HCT116 (cell line): ENCODE measurements around the gene MEOX1. TPM values are rescaled to one million over a fixed set of nuclear protein-coding genes. Genes with fewer than 3 reads are reported as not detected.

ENCODE experiments used
- ATAC-seq: fragments of 200-7000 bp; cut with Tn5 transposase; 2 replicates; pipeline ENCODE4 v1.9.1; 2020; ENCODE audit warnings: mild to moderate bottlenecking, moderate library complexity
- BruUV-seq: library from RNA; stranded (reverse); fragments of 400-500 nt; replicated peaks from 2 replicates; lab custom pipeline; 2021; lab: Mats Ljungman, UMichigan
- CTCF ChIA-PET: fragments of 300-600 bp; sonication (Branson Sonifier 250); formaldehyde crosslinking; loops from one replicate; lab custom pipeline; 2021; ENCODE audit warnings: antibody characterized with exemption; lab: Charles Lee
- POLR2A ChIA-PET: fragments of 300-600, 350-600 bp; sonication (Branson Sonifier 250); formaldehyde crosslinking; loops from one replicate; lab custom pipeline; 2021; ENCODE audit warnings: antibody characterized with exemption; lab: Charles Lee
- RAD21 ChIA-PET, 2 experiments: fragments of 300-600 bp; sonication (Branson Sonifier 250); formaldehyde crosslinking; loops; one replicate each; lab custom pipeline; 2023; ENCODE audit warnings: low total read pairs in 2 of 2; ENCODE audit not compliant: uncharacterized antibody in 2 of 2, unreplicated experiment in 2 of 2, low non-redundant PET in 1 of 2; lab: Charles Lee
- DNase-seq: peaks from one replicate; pipeline ENCODE4 v3.0.0-alpha.2; 2010; ENCODE audit warnings: low read depth, low spot score
- H2AFZ ChIP-seq: fragments of 200-600 bp; shearing (Covaris generic), sonication (generic); 2 replicates; pipeline ENCODE4 v1.6.1; 2017; ENCODE audit warnings: low read depth, mixed run types, mixed read lengths, antibody characterized with exemption, low read length; ENCODE audit not compliant: poor library complexity, severe bottlenecking
- H3K27ac ChIP-seq: 2 replicates; pipeline ENCODE4 v1.5.1; 2012; ENCODE audit warnings: low read depth, low read length
- H3K27me3 ChIP-seq: fragments of 200-600 bp; sonication (generic); 2 replicates; pipeline ENCODE4 v1.6.1; 2016; ENCODE audit warnings: mixed run types, low read length, mixed read lengths; ENCODE audit not compliant: insufficient read depth
- H3K36me3 ChIP-seq, 2 experiments: fragments of 200-500 bp in 1 of 2; fragments of 200-600 bp in 1 of 2; sonication (Bioruptor generic) in 1 of 2; sonication (generic) in 1 of 2; 2 replicates each; pipeline versions ENCODE4 v1.5.1 to v1.6.1; 2014 to 2016; ENCODE audit warnings: low read length in 2 of 2, inconsistent platforms in 1 of 2, mixed read lengths in 1 of 2, mixed run types in 1 of 2; ENCODE audit not compliant: insufficient read depth in 2 of 2, control insufficient read depth in 1 of 2
- H3K4me1 ChIP-seq, 2 experiments: fragments of 200-600 bp in 1 of 2; sonication (generic) in 1 of 2; 2 replicates each; pipeline versions ENCODE4 v1.5.1 to v1.6.1; 2012 to 2017; ENCODE audit warnings: low read length in 2 of 2, inconsistent platforms in 1 of 2, mild to moderate bottlenecking in 1 of 2, mixed read lengths in 1 of 2, mixed run types in 1 of 2, moderate library complexity in 1 of 2; ENCODE audit not compliant: insufficient read depth in 2 of 2, control insufficient read depth in 1 of 2
- H3K4me2 ChIP-seq: fragments of 200-600 bp; sonication (generic); 2 replicates; pipeline ENCODE4 v1.6.1; 2017; ENCODE audit warnings: mixed run types, low read length, mixed read lengths
- H3K4me3 ChIP-seq, 2 experiments: fragments of 200-600 bp in 1 of 2; sonication (generic) in 1 of 2; replicated peaks in 1 of 2; 2 replicates each; pipeline ENCODE4 v1.5.1; 2011 to 2016; ENCODE audit warnings: low read length in 2 of 2, control low read depth in 1 of 2, low read depth in 1 of 2, mild to moderate bottlenecking in 1 of 2, mixed read lengths in 1 of 2, mixed run types in 1 of 2
- H3K79me2 ChIP-seq: fragments of 200-600 bp; sonication (generic); 2 replicates; pipeline ENCODE4 v1.6.1; 2017; ENCODE audit warnings: mild to moderate bottlenecking, mixed run types, low read length, moderate library complexity, mixed read lengths; ENCODE audit not compliant: insufficient read depth
- H3K9ac ChIP-seq: fragments of 200-600 bp; sonication (generic); 2 replicates; pipeline ENCODE4 v1.6.1; 2016; ENCODE audit warnings: low read length, mixed read lengths
- H3K9me2 ChIP-seq: fragments of 200-600 bp; sonication (generic), shearing (Covaris generic); 2 replicates; pipeline ENCODE4 v1.6.1; 2017; ENCODE audit warnings: mixed run types, mild to moderate bottlenecking, moderate library complexity; ENCODE audit not compliant: insufficient read depth
- H3K9me3 ChIP-seq, 2 experiments: fragments of 200-500 bp in 1 of 2; fragments of 200-600 bp in 1 of 2; sonication (Bioruptor generic) in 1 of 2; sonication (generic) in 1 of 2; 2 replicates each; pipeline ENCODE4 v1.6.1; 2014 to 2017; ENCODE audit warnings: low read length in 2 of 2, mixed read lengths in 2 of 2, inconsistent platforms in 1 of 2, low read depth in 1 of 2, mild to moderate bottlenecking in 1 of 2, mixed run types in 1 of 2, moderate library complexity in 1 of 2; ENCODE audit not compliant: control insufficient read depth in 1 of 2, insufficient read depth in 1 of 2
- H4K20me1 ChIP-seq: fragments of 200-600 bp; sonication (generic), shearing (Covaris generic); 2 replicates; pipeline ENCODE4 v1.6.1; 2017; ENCODE audit warnings: mixed run types, mild to moderate bottlenecking, moderate library complexity; ENCODE audit not compliant: insufficient read depth
- CBX3 ChIP-seq: IDR thresholded peaks from 2 replicates; pipeline ENCODE4 v1.6.1; 2012; ENCODE audit warnings: low read depth
- CEBPB ChIP-seq: IDR thresholded peaks from 2 replicates; pipeline ENCODE4 v1.6.1; 2012; ENCODE audit warnings: low read depth
- EGR1 ChIP-seq: IDR thresholded peaks from 2 replicates; pipeline ENCODE4 v1.6.1; 2012; ENCODE audit warnings: low read depth
- ELF1 ChIP-seq: IDR thresholded peaks from 2 replicates; pipeline ENCODE4 v1.6.1; 2012; ENCODE audit warnings: low read depth, borderline replicate concordance
- EZH2 ChIP-seq: fragments of 200-600 bp; sonication (generic); IDR thresholded peaks from 2 replicates; pipeline ENCODE4 v1.6.1; 2017; ENCODE audit warnings: antibody characterized with exemption, mixed run types
- EZH2phosphoT487 ChIP-seq: fragments of 200-600 bp; IDR thresholded peaks from 2 replicates; pipeline ENCODE4 v1.6.1; 2018; ENCODE audit warnings: antibody characterized with exemption, borderline replicate concordance
- POLR2A ChIP-seq: IDR thresholded peaks from 2 replicates; pipeline ENCODE4 v1.7.0; 2011; ENCODE audit warnings: borderline replicate concordance; ENCODE audit not compliant: insufficient read depth, insufficient read length; ENCODE audit errors: extremely low read depth
- POLR2AphosphoS5 ChIP-seq: IDR thresholded peaks from 2 replicates; pipeline ENCODE4 v1.6.1; 2011; ENCODE audit warnings: mild to moderate bottlenecking, low read depth, low read length, moderate library complexity
- RAD21 ChIP-seq: IDR thresholded peaks from 2 replicates; pipeline ENCODE4 v1.6.1; 2012; ENCODE audit warnings: low read depth, mild to moderate bottlenecking
- SP1 ChIP-seq: IDR thresholded peaks from 2 replicates; pipeline ENCODE4 v1.6.1; 2012; ENCODE audit warnings: low read depth
- ZNF274 ChIP-seq: fragments of 200-500 bp; sonication (Bioruptor generic); IDR thresholded peaks from 2 replicates; pipeline ENCODE4 v1.6.1; 2014; ENCODE audit warnings: mild to moderate bottlenecking, low read depth, low read length, inconsistent platforms
- intact Hi-C: fragments of 100-400 bp; cut with micrococcal nuclease; formaldehyde crosslinking; loops from 2 replicates; pipeline ENCODE4 v1.10.0; 2022
- total RNA-seq: library from RNA; stranded (reverse); gene quantifications from one replicate; pipeline ENCODE4 v1.2.1, GENCODE V29; 2021; ENCODE audit not compliant: unreplicated experiment
- TF ChIP-seq, protein P1 (sequence below): IDR thresholded peaks from 2 replicates; pipeline ENCODE4 v1.6.1; 2012
- TF ChIP-seq, protein P2 (sequence below): IDR thresholded peaks from 2 replicates; pipeline ENCODE4 v1.6.1; 2012; ENCODE audit warnings: low read depth
- TF ChIP-seq, protein P3 (sequence below), 3 experiments: fragments of 200-600 bp in 1 of 3; sonication (generic) in 1 of 3; IDR thresholded peaks in 2 of 3; conservative IDR thresholded peaks in 1 of 3; 2 replicates each; pipeline ENCODE4 v1.5.1; 2012 to 2017; ENCODE audit warnings: low read depth in 2 of 3, low read length in 2 of 3, antibody characterized with exemption in 1 of 3, borderline replicate concordance in 1 of 3, control low read depth in 1 of 3, mild to moderate bottlenecking in 1 of 3, mixed read lengths in 1 of 3, mixed run types in 1 of 3, moderate library complexity in 1 of 3; ENCODE audit not compliant: insufficient read depth in 1 of 3

Gene MEOX1
- total RNA-seq, 1 experiment from 2014 or later, result not detected

- Histone ChIP-seq H3K9me3 (no peaks in the 10 kb centered on the region), H2AFZ (no peak overlapping the region), H3K4me1 (peaks cover 2 to 9% of the 10 kb centered on the region in 2 experiments; a peak in 3 of 4 replicates), H3K4me3 (no peak overlapping the region), H3K27ac (no peak overlapping the region), H3K27me3 (no peaks in the 10 kb centered on the region), H3K9ac (no peak overlapping the region), H3K79me2 (no peaks in the 10 kb centered on the region), H3K36me3 (no peaks in the 10 kb centered on the region), H4K20me1 (no peaks in the 10 kb centered on the region), H3K9me2 (no peaks in the 10 kb centered on the region)
- intact Hi-C loops, result no loop called here
- ChIA-PET POLR2A (no interaction called here), CTCF (no interaction called here), RAD21 (interaction anchor here in 1 of 2 experiments (0.5 to 0.6 kb wide), 2 partner anchors 83 to 84 kb away, joined by 5 to 7 read pairs; no protein-coding TSS in a partner anchor)
- ATAC-seq (no peak), DNase-seq (no peak)
- no TSS peak for BruUV-seq
- TF ChIP-seq EZH2phosphoT487 (no peak), CEBPB (no peak)
- TF ChIP-seq, all 23 proteins: peak for 0
- no peak overlapping the region for H3K4me2 ChIP-seq
Measured at GRCh38 chr17:43659823-43660617, 1.7 kb downstream of the MEOX1 start.

GRCh38 chr17:43658900-43659299, 2.8 kb downstream of the MEOX1 start:
- Histone ChIP-seq H3K36me3 (no peaks in the 10 kb centered on the region), H3K9me3 (no peaks in the 10 kb centered on the region), H3K27me3 (no peaks in the 10 kb centered on the region), H3K27ac (no peak overlapping the region), H3K9ac (no peak overlapping the region), H3K4me1 (peaks cover 2 to 9% of the 10 kb centered on the region in 2 experiments; a peak in 3 of 4 replicates), H3K79me2 (no peaks in the 10 kb centered on the region), H3K4me3 (no peak overlapping the region), H3K9me2 (no peaks in the 10 kb centered on the region), H4K20me1 (no peaks in the 10 kb centered on the region), H2AFZ (no peak overlapping the region), H3K4me2 (no peak overlapping the region)
- intact Hi-C loops, result no loop called here
- BruUV-seq, result no TSS peak
- TF ChIP-seq SP1 (no peak), ELF1 (no peak), CBX3 (no peak), CEBPB (no peak), POLR2A (no peak), EZH2 (no peak), POLR2AphosphoS5 (no peak), RAD21 (no peak), EGR1 (no peak), ZNF274 (no peak)
- TF ChIP-seq, protein P1, sequence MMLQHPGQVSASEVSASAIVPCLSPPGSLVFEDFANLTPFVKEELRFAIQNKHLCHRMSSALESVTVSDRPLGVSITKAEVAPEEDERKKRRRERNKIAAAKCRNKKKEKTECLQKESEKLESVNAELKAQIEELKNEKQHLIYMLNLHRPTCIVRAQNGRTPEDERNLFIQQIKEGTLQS, result no peak
- TF ChIP-seq, protein P2, sequence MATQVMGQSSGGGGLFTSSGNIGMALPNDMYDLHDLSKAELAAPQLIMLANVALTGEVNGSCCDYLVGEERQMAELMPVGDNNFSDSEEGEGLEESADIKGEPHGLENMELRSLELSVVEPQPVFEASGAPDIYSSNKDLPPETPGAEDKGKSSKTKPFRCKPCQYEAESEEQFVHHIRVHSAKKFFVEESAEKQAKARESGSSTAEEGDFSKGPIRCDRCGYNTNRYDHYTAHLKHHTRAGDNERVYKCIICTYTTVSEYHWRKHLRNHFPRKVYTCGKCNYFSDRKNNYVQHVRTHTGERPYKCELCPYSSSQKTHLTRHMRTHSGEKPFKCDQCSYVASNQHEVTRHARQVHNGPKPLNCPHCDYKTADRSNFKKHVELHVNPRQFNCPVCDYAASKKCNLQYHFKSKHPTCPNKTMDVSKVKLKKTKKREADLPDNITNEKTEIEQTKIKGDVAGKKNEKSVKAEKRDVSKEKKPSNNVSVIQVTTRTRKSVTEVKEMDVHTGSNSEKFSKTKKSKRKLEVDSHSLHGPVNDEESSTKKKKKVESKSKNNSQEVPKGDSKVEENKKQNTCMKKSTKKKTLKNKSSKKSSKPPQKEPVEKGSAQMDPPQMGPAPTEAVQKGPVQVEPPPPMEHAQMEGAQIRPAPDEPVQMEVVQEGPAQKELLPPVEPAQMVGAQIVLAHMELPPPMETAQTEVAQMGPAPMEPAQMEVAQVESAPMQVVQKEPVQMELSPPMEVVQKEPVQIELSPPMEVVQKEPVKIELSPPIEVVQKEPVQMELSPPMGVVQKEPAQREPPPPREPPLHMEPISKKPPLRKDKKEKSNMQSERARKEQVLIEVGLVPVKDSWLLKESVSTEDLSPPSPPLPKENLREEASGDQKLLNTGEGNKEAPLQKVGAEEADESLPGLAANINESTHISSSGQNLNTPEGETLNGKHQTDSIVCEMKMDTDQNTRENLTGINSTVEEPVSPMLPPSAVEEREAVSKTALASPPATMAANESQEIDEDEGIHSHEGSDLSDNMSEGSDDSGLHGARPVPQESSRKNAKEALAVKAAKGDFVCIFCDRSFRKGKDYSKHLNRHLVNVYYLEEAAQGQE, result no peak
- TF ChIP-seq, protein P3, sequence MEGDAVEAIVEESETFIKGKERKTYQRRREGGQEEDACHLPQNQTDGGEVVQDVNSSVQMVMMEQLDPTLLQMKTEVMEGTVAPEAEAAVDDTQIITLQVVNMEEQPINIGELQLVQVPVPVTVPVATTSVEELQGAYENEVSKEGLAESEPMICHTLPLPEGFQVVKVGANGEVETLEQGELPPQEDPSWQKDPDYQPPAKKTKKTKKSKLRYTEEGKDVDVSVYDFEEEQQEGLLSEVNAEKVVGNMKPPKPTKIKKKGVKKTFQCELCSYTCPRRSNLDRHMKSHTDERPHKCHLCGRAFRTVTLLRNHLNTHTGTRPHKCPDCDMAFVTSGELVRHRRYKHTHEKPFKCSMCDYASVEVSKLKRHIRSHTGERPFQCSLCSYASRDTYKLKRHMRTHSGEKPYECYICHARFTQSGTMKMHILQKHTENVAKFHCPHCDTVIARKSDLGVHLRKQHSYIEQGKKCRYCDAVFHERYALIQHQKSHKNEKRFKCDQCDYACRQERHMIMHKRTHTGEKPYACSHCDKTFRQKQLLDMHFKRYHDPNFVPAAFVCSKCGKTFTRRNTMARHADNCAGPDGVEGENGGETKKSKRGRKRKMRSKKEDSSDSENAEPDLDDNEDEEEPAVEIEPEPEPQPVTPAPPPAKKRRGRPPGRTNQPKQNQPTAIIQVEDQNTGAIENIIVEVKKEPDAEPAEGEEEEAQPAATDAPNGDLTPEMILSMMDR (IDR thresholded peaks at IDR 0.05 in 2 of 3, conservative IDR thresholded peaks at IDR 0.05 in 1 of 3; ENCODE audit: borderline replicate concordance in 1 of 3, insufficient read depth in 1 of 3, low read depth in 2 of 3, low read length in 2 of 3), result no peak
- ChIA-PET CTCF (no interaction called here), POLR2A (no interaction called here), RAD21 (no interaction called here)
- no peak for DNase-seq
- ATAC-seq, result no peak
